Fibroblast of lung (primary cell): ENCODE measurements around the gene PDGFB. TPM values are rescaled to one million over a fixed set of nuclear protein-coding genes. Genes with fewer than 3 reads are reported as not detected.

ENCODE experiments used
- DNase-seq, 2 donors: peaks; one replicate each; pipeline versions ENCODE4 v3.0.0 to v3.0.0-alpha.2; 2010; ENCODE audit warnings: low read depth in 2 of 2
- H2AFZ ChIP-seq: 2 replicates; pipeline ENCODE4 v1.5.1; 2012; ENCODE audit warnings: low read length, control low read depth, inconsistent platforms
- H3K27ac ChIP-seq: 2 replicates; pipeline ENCODE4 v1.5.1; 2011; ENCODE audit warnings: low read length, control low read depth; ENCODE audit not compliant: insufficient read depth
- H3K27me3 ChIP-seq: 2 replicates; pipeline ENCODE4 v1.5.1; 2011; ENCODE audit warnings: mild to moderate bottlenecking, low read length; ENCODE audit not compliant: control insufficient read depth, insufficient read depth
- H3K36me3 ChIP-seq: 2 replicates; pipeline ENCODE4 v1.5.1; 2011; ENCODE audit warnings: low read length; ENCODE audit not compliant: control insufficient read depth, insufficient read depth
- H3K4me1 ChIP-seq: 2 replicates; pipeline ENCODE4 v1.5.1; 2011; ENCODE audit warnings: low read length; ENCODE audit not compliant: control insufficient read depth, insufficient read depth; ENCODE audit errors: extremely low read depth
- H3K4me2 ChIP-seq: 2 replicates; pipeline ENCODE4 v1.5.1; 2011; ENCODE audit warnings: low read length, control low read depth; ENCODE audit not compliant: insufficient read depth; ENCODE audit errors: extremely low read depth
- H3K4me3 ChIP-seq, 4 experiments: fragments of 200-600 bp in 1 of 4; sonication (generic) in 1 of 4; replicated peaks in 1 of 4; 2 replicates each; pipeline ENCODE4 v1.5.1; 2011 to 2016; ENCODE audit warnings: low read length in 4 of 4, low read depth in 3 of 4, mild to moderate bottlenecking in 3 of 4, control low read depth in 2 of 4, inconsistent platforms in 1 of 4, mixed read lengths in 1 of 4; ENCODE audit not compliant: insufficient read depth in 1 of 4; ENCODE audit errors: control extremely low read depth in 1 of 4
- H3K79me2 ChIP-seq: 2 replicates; pipeline ENCODE4 v1.5.1; 2012; ENCODE audit warnings: mild to moderate bottlenecking, low read length, inconsistent platforms; ENCODE audit not compliant: control insufficient read depth, insufficient read depth
- H3K9ac ChIP-seq: 2 replicates; pipeline ENCODE4 v1.5.1; 2011; ENCODE audit warnings: mild to moderate bottlenecking, low read length, control low read depth; ENCODE audit not compliant: insufficient read depth
- H3K9me3 ChIP-seq: 2 replicates; pipeline ENCODE4 v1.5.1; 2012; ENCODE audit warnings: low read depth, low read length; ENCODE audit not compliant: control insufficient read depth, insufficient read depth
- H4K20me1 ChIP-seq: 2 replicates; pipeline ENCODE4 v1.5.1; 2011; ENCODE audit warnings: low read length; ENCODE audit not compliant: control insufficient read depth, insufficient read depth; ENCODE audit errors: extremely low read depth
- EZH2 ChIP-seq: IDR thresholded peaks from 2 replicates; pipeline ENCODE4 v1.5.1; 2012; ENCODE audit warnings: low read length, control low read depth, mild to moderate bottlenecking; ENCODE audit errors: missing control alignments
- polyA plus RNA-seq, 2 donors: library from polyadenylated mRNA; depleted of rRNA in 1 of 2; stranded (reverse) in 1 of 2; unstranded in 1 of 2; fragments of >200 nt; gene quantifications; 2 replicates each; pipeline ENCODE4 v1.2.1, GENCODE V29; 2011 to 2012; ENCODE audit warnings: missing spikeins in 1 of 2
- total RNA-seq: library from RNA; depleted of rRNA; stranded (reverse); fragments of >200 nt; gene quantifications from 2 replicates; pipeline ENCODE4 v1.2.1, GENCODE V29; 2014
- TF ChIP-seq, protein P1 (sequence below), 2 donors: IDR thresholded peaks in 1 of 2; conservative IDR thresholded peaks in 1 of 2; 1 replicate in 1 of 2; 2 replicates in 1 of 2; pipeline ENCODE4 v1.5.1; 2011 to 2012; ENCODE audit warnings: low read length in 2 of 2, control low read depth in 1 of 2, inconsistent platforms in 1 of 2, low read depth in 1 of 2, mild to moderate bottlenecking in 1 of 2

Gene PDGFB
- total and polyA plus RNA-seq, 2 donors (not counting 1 experiment from before 2014, with no cell fraction given): under 0.01 to 0.50 TPM

DNA sequence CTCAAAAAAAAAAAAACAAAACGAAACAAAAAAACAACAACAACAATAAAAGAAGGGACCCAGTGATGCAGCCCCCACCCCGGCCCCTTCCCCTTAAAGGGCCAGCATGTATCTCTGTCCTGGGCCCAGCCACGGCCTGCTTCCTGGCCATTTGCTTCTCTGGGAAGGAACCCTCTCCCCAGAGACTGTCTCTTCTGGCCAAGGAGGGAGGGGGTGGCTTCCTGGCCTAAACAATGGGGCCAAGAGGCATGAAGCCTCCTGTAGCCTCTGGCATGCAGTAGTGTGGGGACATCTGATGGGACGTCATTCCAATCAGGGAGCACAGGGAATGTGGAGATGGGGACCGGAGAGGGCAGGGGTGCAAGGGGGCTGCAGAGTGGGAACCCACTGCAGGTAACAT, 25.5 kb upstream of the PDGFB start:
- no peak for DNase-seq
- Histone ChIP-seq H2AFZ (no peak overlapping the region), H3K4me3 (no peak overlapping the region), H3K27ac (no peak overlapping the region), H3K36me3 (no peaks in the 10 kb centered on the region), H3K9me3 (no peaks in the 10 kb centered on the region), H3K4me2 (no peak overlapping the region), H3K9ac (no peak overlapping the region), H4K20me1 (no peaks in the 10 kb centered on the region), H3K4me1 (no peaks in the 10 kb centered on the region), H3K27me3 (no peaks in the 10 kb centered on the region), H3K79me2 (no peaks in the 10 kb centered on the region)
- TF ChIP-seq EZH2: no peak
- TF ChIP-seq, protein P1, sequence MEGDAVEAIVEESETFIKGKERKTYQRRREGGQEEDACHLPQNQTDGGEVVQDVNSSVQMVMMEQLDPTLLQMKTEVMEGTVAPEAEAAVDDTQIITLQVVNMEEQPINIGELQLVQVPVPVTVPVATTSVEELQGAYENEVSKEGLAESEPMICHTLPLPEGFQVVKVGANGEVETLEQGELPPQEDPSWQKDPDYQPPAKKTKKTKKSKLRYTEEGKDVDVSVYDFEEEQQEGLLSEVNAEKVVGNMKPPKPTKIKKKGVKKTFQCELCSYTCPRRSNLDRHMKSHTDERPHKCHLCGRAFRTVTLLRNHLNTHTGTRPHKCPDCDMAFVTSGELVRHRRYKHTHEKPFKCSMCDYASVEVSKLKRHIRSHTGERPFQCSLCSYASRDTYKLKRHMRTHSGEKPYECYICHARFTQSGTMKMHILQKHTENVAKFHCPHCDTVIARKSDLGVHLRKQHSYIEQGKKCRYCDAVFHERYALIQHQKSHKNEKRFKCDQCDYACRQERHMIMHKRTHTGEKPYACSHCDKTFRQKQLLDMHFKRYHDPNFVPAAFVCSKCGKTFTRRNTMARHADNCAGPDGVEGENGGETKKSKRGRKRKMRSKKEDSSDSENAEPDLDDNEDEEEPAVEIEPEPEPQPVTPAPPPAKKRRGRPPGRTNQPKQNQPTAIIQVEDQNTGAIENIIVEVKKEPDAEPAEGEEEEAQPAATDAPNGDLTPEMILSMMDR (conservative IDR thresholded peaks at IDR 0.05 in 1 of 2, IDR thresholded peaks at IDR 0.05 in 1 of 2; ENCODE audit: low read depth in 1 of 2, low read length in 2 of 2): no peak

DNA sequence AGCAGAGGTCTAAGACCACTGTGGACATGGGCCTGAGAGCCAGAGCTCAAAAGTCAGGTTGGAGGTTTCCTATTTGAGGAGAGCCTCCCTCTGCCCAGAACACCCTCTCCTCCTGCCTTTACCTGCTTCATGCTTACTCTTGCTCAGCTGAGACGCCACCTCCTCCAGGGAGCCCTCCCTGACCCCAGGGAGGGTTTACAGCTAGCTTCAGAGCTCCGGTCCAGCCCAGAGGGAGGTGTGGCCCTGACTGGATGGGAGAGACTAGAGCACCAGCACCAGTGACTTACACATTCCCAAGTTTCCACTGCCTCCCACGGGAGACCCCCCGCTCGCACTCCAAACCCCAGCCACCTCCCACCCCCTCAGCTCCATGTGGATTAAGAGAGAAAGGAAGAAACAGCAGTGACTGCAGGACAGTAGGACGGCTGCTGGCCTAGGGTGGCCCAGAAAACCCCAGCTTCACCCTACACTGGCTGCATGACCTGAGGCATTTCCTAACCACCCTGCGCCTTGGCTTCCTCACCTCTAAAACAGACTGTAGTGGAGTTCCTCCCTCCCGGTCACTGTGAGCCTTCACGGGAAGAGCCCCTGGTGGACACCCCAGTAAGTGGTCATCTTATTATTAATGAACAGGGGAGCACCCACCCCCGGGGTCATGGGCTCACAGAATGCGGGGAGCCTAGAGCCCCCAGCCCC, 24.5 kb upstream of the PDGFB start:
- Histone ChIP-seq H3K27ac (no peak overlapping the region), H3K27me3 (no peaks in the 10 kb centered on the region), H2AFZ (no peak overlapping the region)

DNA sequence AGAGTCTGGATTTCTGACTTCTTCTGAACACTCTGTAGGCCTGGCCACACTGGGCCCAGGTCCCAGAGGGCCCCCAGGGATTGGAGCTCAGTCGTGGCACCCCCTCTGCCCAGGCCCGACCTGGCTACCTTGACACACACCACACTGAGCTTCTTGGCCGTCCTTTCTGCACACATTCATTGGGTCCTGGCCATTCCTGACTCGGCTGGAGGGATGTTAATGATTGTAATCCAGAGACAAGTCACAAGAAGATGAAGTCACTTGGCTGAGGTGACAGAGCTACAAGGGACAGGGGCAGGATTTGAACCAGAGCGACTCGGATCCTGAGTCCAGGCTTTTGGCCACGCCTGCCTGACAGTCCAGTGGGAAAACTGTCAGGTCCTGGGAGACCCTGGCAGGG, 23.9 kb upstream of the PDGFB start:
- Histone ChIP-seq H3K27ac (no peak overlapping the region), H3K4me3 (no peak overlapping the region), H3K4me1 (no peaks in the 10 kb centered on the region), H4K20me1 (no peaks in the 10 kb centered on the region), H2AFZ (no peak overlapping the region), H3K9ac (no peak overlapping the region), H3K79me2 (no peaks in the 10 kb centered on the region), H3K27me3 (no peaks in the 10 kb centered on the region), H3K4me2 (no peak overlapping the region), H3K9me3 (no peaks in the 10 kb centered on the region), H3K36me3 (no peaks in the 10 kb centered on the region)
- TF ChIP-seq, protein P1 (conservative IDR thresholded peaks at IDR 0.05 in 1 of 2, IDR thresholded peaks at IDR 0.05 in 1 of 2; ENCODE audit: low read depth in 1 of 2, low read length in 2 of 2): no peak
- no peak for TF ChIP-seq EZH2
- DNase-seq: no peak

More for the DNA sequence above, 24.5 kb upstream of the PDGFB start:
- no peak for DNase-seq
- H3K9ac ChIP-seq: no peak overlapping the region
- no peak overlapping the region for H3K4me2 ChIP-seq
- TF ChIP-seq, protein P1 (conservative IDR thresholded peaks at IDR 0.05 in 1 of 2, IDR thresholded peaks at IDR 0.05 in 1 of 2; ENCODE audit: low read depth in 1 of 2, low read length in 2 of 2): no peak
- TF ChIP-seq EZH2: no peak
- no peaks in the 10 kb centered on the region for H3K9me3 ChIP-seq
- no peaks in the 10 kb centered on the region for H3K4me1 ChIP-seq
- no peak overlapping the region for H3K4me3 ChIP-seq
- H3K36me3 ChIP-seq: no peaks in the 10 kb centered on the region
- no peaks in the 10 kb centered on the region for H3K79me2 ChIP-seq
- no peaks in the 10 kb centered on the region for H4K20me1 ChIP-seq
